ENCODE results near the gene USP49.

Gene USP49

GRCh38 chr6:41884957-41885356 lies 10.2 kb downstream of the USP49 start:
- TF ChIP-seq CTCF (IDR thresholded peaks at IDR 0.05; ENCODE audit: insufficient read depth, low read length, poor library complexity, severe bottlenecking) = no peak
- no peak for TF ChIP-seq EZH2phosphoT487 (conservative IDR thresholded peaks at IDR 0.05; ENCODE audit: low read length)
- no peak overlapping the region for H3K4me3 ChIP-seq (ENCODE audit: insufficient read depth, low read length, poor library complexity, severe bottlenecking)

GRCh38 chr6:41881506-41881905 lies 13.7 kb downstream of the USP49 start:
- Histone ChIP-seq H3K79me2 (ENCODE audit: insufficient read depth, low read length) (peaks cover 53% of the 10 kb centered on the region), H3F3A (ENCODE audit: insufficient read depth) (peaks cover 24% of the 10 kb centered on the region), H3K9me3 (ENCODE audit: insufficient read depth, low read length) (no peaks in the 10 kb centered on the region), H3K36me3 (ENCODE audit: low read length) (peaks cover 3% of the 10 kb centered on the region; the same call in 1 of the 2 replicates), H3K4me2 (ENCODE audit: low read depth, low read length, poor library complexity, severe bottlenecking) (no peak overlapping the region), H3K9me2 (replicated peaks; ENCODE audit: insufficient read depth, low read length) (no peaks in the 10 kb centered on the region), H2AFZ (ENCODE audit: low read depth, low read length, severe bottlenecking) (no peak overlapping the region), H3K4me3 (ENCODE audit: insufficient read depth, low read length, poor library complexity, severe bottlenecking) (no peak overlapping the region), H3K27me3 (ENCODE audit: low read length) (no peaks in the 10 kb centered on the region), H3K9ac (ENCODE audit: low read length) (no peak overlapping the region), H3K27ac (ENCODE audit: low read depth, low read length) (no peak overlapping the region), H4K20me1 (ENCODE audit: low read depth, low read length) (peaks cover 8% of the 10 kb centered on the region; the same call in 1 of the 2 replicates)
- TF ChIP-seq EZH2phosphoT487 (conservative IDR thresholded peaks at IDR 0.05; ENCODE audit: low read length) (no peak), CTCF (IDR thresholded peaks at IDR 0.05; ENCODE audit: insufficient read depth, low read length, poor library complexity, severe bottlenecking) (no peak)

More at GRCh38 chr6:41884957-41885356, 10.2 kb downstream of the USP49 start:
- Histone ChIP-seq H3K9me3 (ENCODE audit: insufficient read depth, low read length) (no peaks in the 10 kb centered on the region), H3K79me2 (ENCODE audit: insufficient read depth, low read length) (peaks cover 41% of the 10 kb centered on the region), H3K9ac (ENCODE audit: low read length) (no peak overlapping the region), H2AFZ (ENCODE audit: low read depth, low read length, severe bottlenecking) (no peak overlapping the region), H3F3A (ENCODE audit: insufficient read depth) (peaks cover 17% of the 10 kb centered on the region; the same call in 1 of the 2 replicates), H3K36me3 (ENCODE audit: low read length) (peaks cover 7% of the 10 kb centered on the region), H3K9me2 (replicated peaks; ENCODE audit: insufficient read depth, low read length) (no peaks in the 10 kb centered on the region), H4K20me1 (ENCODE audit: low read depth, low read length) (peaks cover 8% of the 10 kb centered on the region; the same call in 1 of the 2 replicates), H3K4me2 (ENCODE audit: low read depth, low read length, poor library complexity, severe bottlenecking) (no peak overlapping the region), H3K27ac (ENCODE audit: low read depth, low read length) (no peak overlapping the region), H3K27me3 (ENCODE audit: low read length) (no peaks in the 10 kb centered on the region)

- Histone ChIP-seq H3K9ac (ENCODE audit: low read length) (no peak overlapping the region), H3K79me2 (ENCODE audit: insufficient read depth, low read length) (peaks cover 36% of the 10 kb centered on the region), H3K4me3 (ENCODE audit: insufficient read depth, low read length, poor library complexity, severe bottlenecking) (no peak overlapping the region), H3K4me2 (ENCODE audit: low read depth, low read length, poor library complexity, severe bottlenecking) (no peak overlapping the region), H3K9me3 (ENCODE audit: insufficient read depth, low read length) (no peaks in the 10 kb centered on the region), H3K36me3 (ENCODE audit: low read length) (no peaks in the 10 kb centered on the region; the same call in 1 of the 2 replicates), H4K20me1 (ENCODE audit: low read depth, low read length) (peaks cover 8% of the 10 kb centered on the region; the same call in 1 of the 2 replicates), H3K27ac (ENCODE audit: low read depth, low read length) (no peak overlapping the region), H3K9me2 (replicated peaks; ENCODE audit: insufficient read depth, low read length) (no peaks in the 10 kb centered on the region), H2AFZ (ENCODE audit: low read depth, low read length, severe bottlenecking) (no peak overlapping the region), H3F3A (ENCODE audit: insufficient read depth) (peaks cover 21% of the 10 kb centered on the region), H3K27me3 (ENCODE audit: low read length) (no peaks in the 10 kb centered on the region)
- TF ChIP-seq CTCF (IDR thresholded peaks at IDR 0.05; ENCODE audit: insufficient read depth, low read length, poor library complexity, severe bottlenecking) = no peak
- no peak for TF ChIP-seq EZH2phosphoT487 (conservative IDR thresholded peaks at IDR 0.05; ENCODE audit: low read length)
These were observed 16.2 kb downstream of the USP49 start for GRCh38 chr6:41878961-41879405.

All from SU-DHL-6 (cell line).